ENCODE measurements around the gene FLT1. TPM values are rescaled to one million over a fixed set of nuclear protein-coding genes. Genes with fewer than 3 reads are reported as not detected.

Gene FLT1
- polyA plus RNA-seq, 1 donor (not counting 4 experiments of a cell fraction or from before 2014, with no cell fraction given), result 0.01 TPM

GRCh38 chr13:28429685-28430290, 65.1 kb downstream of the FLT1 start:
- Histone ChIP-seq H4K20me1 (ENCODE audit: control insufficient read depth, extremely low read depth, insufficient read depth, low read length) (no peaks in the 10 kb centered on the region), H3K27ac (ENCODE audit: control insufficient read depth, insufficient read depth, low read length) (no peak overlapping the region), H3K9me3 (ENCODE audit: control insufficient read depth, low read depth, low read length) (no peaks in the 10 kb centered on the region), H3K27me3 (ENCODE audit: control insufficient read depth, extremely low read depth, insufficient read depth, low read length) (peaks cover 17% of the 10 kb centered on the region), H3K4me3 (ENCODE audit: control insufficient read depth in 2 of 3, extremely low read depth in 1 of 3, insufficient read depth in 2 of 3, low read depth in 1 of 3, low read length in 3 of 3) (no peak overlapping the region), H3K4me2 (ENCODE audit: control insufficient read depth, extremely low read depth, insufficient read depth, low read depth, low read length) (no peak overlapping the region), H3K36me3 (ENCODE audit: control insufficient read depth in 2 of 2, extremely low read depth in 1 of 2, insufficient read depth in 2 of 2, low read length in 2 of 2) (no peaks in the 10 kb centered on the region), H3K4me1 (ENCODE audit: control insufficient read depth, extremely low read depth, insufficient read depth, low read length) (no peaks in the 10 kb centered on the region), H3K79me2 (ENCODE audit: control insufficient read depth, insufficient read depth, low read length) (no peaks in the 10 kb centered on the region), H3K9me1 (ENCODE audit: control insufficient read depth, extremely low read depth, insufficient read depth, low read length) (no peaks in the 10 kb centered on the region), H3K9ac (ENCODE audit: control insufficient read depth, extremely low read depth, insufficient read depth, low read length) (no peak overlapping the region), H2AFZ (ENCODE audit: control insufficient read depth, low read length) (no peak overlapping the region)
- DNase-seq (ENCODE audit: low read depth, low spot score), result no peak
- TF ChIP-seq CTCF (optimal IDR thresholded peaks at IDR 0.05 in 1 of 3, IDR thresholded peaks at IDR 0.05 in 1 of 3, conservative IDR thresholded peaks at IDR 0.05 in 1 of 3; ENCODE audit: extremely low read depth in 1 of 3, insufficient read depth in 2 of 3, low read length in 3 of 3) (no peak), EZH2 (IDR thresholded peaks at IDR 0.05; ENCODE audit: low read length) (no peak)
- dilution Hi-C loops (cut with MboI; ENCODE audit: extremely low pct_ligation_motif_present, low sequenced_read_pairs), result no loop called here
- no peak for FAIRE-seq

GRCh38 chr13:28429096-28429495, 65.8 kb downstream of the FLT1 start:
- TF ChIP-seq EZH2 (IDR thresholded peaks at IDR 0.05; ENCODE audit: low read length) (no peak), CTCF (optimal IDR thresholded peaks at IDR 0.05 in 1 of 3, IDR thresholded peaks at IDR 0.05 in 1 of 3, conservative IDR thresholded peaks at IDR 0.05 in 1 of 3; ENCODE audit: extremely low read depth in 1 of 3, insufficient read depth in 2 of 3, low read length in 3 of 3) (no peak)
- H3K27ac ChIP-seq (ENCODE audit: control insufficient read depth, insufficient read depth, low read length), result no peak overlapping the region
- H3K36me3 ChIP-seq (ENCODE audit: control insufficient read depth in 2 of 2, extremely low read depth in 1 of 2, insufficient read depth in 2 of 2, low read length in 2 of 2), result no peaks in the 10 kb centered on the region
- DNase-seq (ENCODE audit: low read depth, low spot score) (no peak), FAIRE-seq (no peak)
- no peaks in the 10 kb centered on the region for H3K9me1 ChIP-seq (ENCODE audit: control insufficient read depth, extremely low read depth, insufficient read depth, low read length)
- H4K20me1 ChIP-seq (ENCODE audit: control insufficient read depth, extremely low read depth, insufficient read depth, low read length), result no peaks in the 10 kb centered on the region
- no peak overlapping the region for H3K9ac ChIP-seq (ENCODE audit: control insufficient read depth, extremely low read depth, insufficient read depth, low read length)
- H3K9me3 ChIP-seq (ENCODE audit: control insufficient read depth, low read depth, low read length), result no peaks in the 10 kb centered on the region
- H2AFZ ChIP-seq (ENCODE audit: control insufficient read depth, low read length), result no peak overlapping the region
- H3K79me2 ChIP-seq (ENCODE audit: control insufficient read depth, insufficient read depth, low read length), result no peaks in the 10 kb centered on the region
- no peak overlapping the region for H3K4me2 ChIP-seq (ENCODE audit: control insufficient read depth, extremely low read depth, insufficient read depth, low read depth, low read length)
- no peaks in the 10 kb centered on the region for H3K4me1 ChIP-seq (ENCODE audit: control insufficient read depth, extremely low read depth, insufficient read depth, low read length)
- dilution Hi-C loops (cut with MboI; ENCODE audit: extremely low pct_ligation_motif_present, low sequenced_read_pairs), result no loop called here
- H3K4me3 ChIP-seq (ENCODE audit: control insufficient read depth in 2 of 3, extremely low read depth in 1 of 3, insufficient read depth in 2 of 3, low read depth in 1 of 3, low read length in 3 of 3), result no peak overlapping the region
- peaks cover 17% of the 10 kb centered on the region for H3K27me3 ChIP-seq (ENCODE audit: control insufficient read depth, extremely low read depth, insufficient read depth, low read length)
